GM19438 (cell line): ENCODE measurements around the gene CLCN2.
A peak's percentile ranks its signal among the peaks of the same experiment; 100 is the strongest.

Experiments used
- ATAC-seq: cut with Tn5 transposase; IDR thresholded peaks from one replicate; pipeline ENCODE4 v1.9.1; 2021; ENCODE audit warnings: low read depth; ENCODE audit not compliant: unreplicated experiment

The CLCN2 gene

GRCh38 chr3:184333190-184333589, 28.2 kb downstream of the CLCN2 start:
- ATAC-seq: no peak

GRCh38 chr3:184332370-184333090, 28.9 kb downstream of the CLCN2 start:
- ATAC-seq: no peak

- no peak for ATAC-seq
These were observed 32.9 kb downstream of the CLCN2 start for GRCh38 chr3:184328516-184328915.

- ATAC-seq: no peak
These were observed 34.2 kb downstream of the CLCN2 start for GRCh38 chr3:184327171-184327570.

GRCh38 chr3:184325715-184326369, 35.6 kb downstream of the CLCN2 start:
- ATAC-seq: no peak

- no peak for ATAC-seq
These were observed 36.1 kb downstream of the CLCN2 start for GRCh38 chr3:184325269-184325668.

DNA sequence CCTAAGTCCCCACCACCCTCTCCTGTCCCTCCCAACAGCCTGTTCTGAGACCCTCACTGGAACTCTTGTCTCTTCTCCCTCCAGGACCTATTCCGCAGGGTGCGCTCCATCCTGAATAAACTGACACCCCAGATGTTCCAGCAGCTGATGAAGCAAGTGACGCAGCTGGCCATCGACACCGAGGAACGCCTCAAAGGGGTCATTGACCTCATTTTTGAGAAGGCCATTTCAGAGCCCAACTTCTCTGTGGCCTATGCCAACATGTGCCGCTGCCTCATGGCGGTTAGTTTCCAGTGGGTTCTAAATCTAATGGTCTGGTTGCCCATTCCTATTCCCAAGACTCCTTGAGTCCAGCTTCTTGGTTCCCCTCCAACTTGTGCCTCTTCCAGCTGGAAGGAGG, 37.7 kb downstream of the CLCN2 start:
- ATAC-seq: no peak

DNA sequence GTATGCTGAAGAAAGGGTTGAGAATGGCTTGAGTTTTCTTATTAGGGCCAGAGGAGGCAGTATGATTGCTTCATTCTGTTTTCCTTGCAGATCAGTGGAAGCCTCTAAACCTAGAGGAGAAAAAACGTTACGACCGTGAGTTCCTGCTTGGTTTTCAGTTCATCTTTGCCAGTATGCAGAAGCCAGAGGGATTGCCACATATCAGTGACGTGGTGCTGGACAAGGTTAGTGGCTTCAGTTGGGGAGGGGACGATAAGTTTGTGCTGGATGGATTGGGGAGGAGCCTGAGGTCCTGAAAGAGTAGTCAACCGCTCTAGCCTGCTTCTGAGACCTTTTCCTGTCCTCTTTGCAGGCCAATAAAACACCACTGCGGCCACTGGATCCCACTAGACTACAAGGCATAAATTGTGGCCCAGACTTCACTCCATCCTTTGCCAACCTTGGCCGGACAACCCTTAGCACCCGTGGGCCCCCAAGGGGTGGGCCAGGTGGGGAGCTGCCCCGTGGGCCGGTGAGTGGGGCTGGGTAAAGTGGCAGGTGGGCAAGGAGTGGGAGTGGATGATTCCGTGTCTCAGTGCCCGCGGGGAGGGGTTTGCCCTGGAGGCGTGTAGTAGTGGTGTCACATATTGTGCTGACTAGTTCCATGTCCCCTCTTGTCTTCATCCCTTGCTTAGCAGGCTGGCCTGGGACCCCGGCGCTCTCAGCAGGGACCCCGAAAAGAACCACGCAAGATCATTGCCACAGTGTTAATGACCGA, 38.5 kb downstream of the CLCN2 start:
- ATAC-seq: no peak

DNA sequence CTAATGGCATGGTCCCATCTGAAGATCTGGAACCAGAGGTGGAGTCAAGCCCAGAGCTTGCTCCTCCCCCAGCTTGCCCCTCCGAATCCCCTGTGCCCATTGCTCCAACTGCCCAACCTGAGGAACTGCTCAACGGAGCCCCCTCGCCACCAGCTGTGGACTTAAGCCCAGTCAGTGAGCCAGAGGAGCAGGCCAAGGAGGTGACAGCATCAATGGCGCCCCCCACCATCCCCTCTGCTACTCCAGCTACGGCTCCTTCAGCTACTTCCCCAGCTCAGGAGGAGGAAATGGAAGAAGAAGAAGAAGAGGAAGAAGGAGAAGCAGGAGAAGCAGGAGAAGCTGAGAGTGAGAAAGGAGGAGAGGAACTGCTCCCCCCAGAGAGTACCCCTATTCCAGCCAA, 39.7 kb downstream of the CLCN2 start:
- ATAC-seq: no peak

- no peak for ATAC-seq
These were observed 41.3 kb downstream of the CLCN2 start for GRCh38 chr3:184320104-184320445.

DNA sequence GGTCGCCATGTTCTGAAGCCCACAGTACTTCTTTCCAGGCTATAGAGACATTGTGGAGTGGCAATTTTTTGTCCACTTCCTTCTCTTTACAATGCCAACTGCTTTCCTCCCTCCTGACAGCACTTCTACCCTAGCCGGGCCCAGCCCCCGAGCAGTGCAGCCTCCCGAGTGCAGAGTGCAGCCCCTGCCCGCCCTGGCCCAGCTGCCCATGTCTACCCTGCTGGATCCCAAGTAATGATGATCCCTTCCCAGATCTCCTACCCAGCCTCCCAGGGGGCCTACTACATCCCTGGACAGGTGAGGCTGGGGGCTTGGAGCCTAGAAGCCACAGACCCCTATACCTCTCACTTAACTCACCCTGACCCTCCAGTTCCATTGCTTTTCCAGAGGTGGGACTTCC, 44.2 kb downstream of the CLCN2 start:
- ATAC-seq: no peak

- no peak for ATAC-seq
These were observed 44.6 kb downstream of the CLCN2 start for GRCh38 chr3:184316792-184317191.

DNA sequence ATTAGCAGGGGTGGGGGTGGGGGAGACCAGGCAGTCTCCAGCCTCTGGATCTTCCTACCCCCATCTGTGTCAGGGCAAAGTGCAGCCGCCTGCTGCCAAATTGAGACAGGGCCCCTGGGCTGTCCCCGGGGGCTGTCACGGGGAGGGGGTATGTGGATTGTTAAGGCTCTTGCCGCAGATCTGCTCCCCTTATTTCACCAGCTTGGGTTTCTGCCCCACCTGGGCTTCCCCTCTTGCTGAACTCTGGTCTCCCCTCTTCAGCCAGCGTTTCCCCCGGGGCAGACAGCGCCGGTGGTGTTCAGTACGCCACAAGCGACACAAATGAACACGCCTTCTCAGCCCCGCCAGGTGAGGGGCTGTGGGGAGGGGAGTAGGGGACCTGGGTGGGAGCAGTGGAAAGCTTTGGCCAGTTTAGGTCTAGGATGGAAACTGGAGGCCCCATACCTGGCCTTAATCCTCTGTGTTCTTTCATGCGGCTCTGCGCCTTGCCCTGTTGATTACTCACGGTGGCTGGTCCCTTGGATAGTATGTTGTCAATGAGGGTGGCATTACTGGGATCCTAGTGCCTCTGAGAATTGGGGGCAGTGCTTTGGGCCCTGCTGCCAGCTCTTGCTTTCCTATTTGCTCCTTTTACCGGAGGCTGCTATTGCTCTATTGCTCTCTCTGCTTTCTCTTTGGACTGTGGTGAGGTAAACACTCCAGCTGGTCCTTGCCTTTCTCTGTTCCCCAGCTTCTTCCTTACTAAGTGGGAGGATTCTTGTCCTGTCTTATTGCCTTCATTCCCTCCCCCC, 45.3 kb downstream of the CLCN2 start:
- ATAC-seq: no peak

DNA sequence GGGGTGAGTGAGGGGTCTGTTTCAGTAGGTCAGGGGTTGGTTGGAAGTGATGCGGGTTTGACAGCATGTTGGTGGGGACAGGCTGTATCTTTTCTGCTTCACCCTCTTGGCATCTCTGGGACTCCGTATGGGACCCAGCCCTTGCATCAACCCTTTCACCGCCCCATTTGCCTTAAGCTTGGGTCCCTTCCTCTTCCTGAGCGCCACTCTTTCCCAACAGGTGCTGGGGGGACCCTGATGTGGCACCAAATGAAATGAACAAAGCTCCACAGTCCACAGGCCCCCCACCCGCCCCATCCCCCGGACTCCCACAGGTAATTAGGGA, 45.9 kb downstream of the CLCN2 start:
- peak; percentile 15 for ATAC-seq

- peak; percentile 49 for ATAC-seq
These were observed 46.5 kb downstream of the CLCN2 start for GRCh38 chr3:184314700-184315542.

- ATAC-seq: peak; percentile 76
These were observed 47.1 kb downstream of the CLCN2 start, which contains the start of gene EIF4G1 for GRCh38 chr3:184314363-184314699. Gene EIF4G1 (plus strand): TSS chr3:184314606. CDS start chr3:184315797, 1,191 bp downstream.

- ATAC-seq: no peak
These were observed 49.8 kb downstream of the CLCN2 start for GRCh38 chr3:184311633-184312032.

DNA sequence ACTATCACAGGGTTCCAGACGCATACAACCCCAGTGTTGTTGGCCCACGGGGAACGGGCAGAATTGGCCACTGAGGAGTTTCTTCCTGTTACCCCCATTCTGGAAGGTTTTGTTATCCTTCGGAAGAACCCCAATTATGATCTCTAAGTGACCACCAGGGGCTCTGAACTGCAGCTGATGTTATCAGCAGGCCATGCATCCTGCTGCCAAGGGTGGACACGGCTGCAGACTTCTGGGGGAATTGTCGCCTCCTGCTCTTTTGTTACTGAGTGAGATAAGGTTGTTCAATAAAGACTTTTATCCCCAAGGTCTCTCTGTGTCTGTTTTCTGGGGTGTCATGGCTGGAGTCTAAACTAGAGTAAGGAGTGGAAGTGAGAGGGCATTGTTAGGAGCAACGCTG, 52.7 kb downstream of the CLCN2 start:
- no peak for ATAC-seq

DNA sequence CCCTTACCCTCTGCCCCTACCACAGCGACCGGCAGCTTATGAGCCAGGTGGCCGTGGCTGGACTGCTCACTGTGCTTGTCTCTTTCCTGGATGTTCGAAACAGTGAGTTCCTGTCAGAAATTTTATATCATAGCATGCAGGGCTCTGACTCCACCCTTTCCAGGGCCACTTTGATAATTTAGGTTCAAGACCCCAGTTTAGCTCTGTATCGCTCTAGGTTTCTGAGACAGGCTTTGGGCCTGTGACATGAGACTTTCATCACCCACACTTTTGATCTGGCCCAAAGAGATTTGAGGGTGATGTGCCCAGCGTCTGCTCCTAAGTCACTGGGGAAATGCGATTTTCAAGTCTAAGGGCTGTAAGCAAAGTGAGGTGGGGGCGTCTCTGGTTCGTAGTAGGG, 53.5 kb downstream of the CLCN2 start:
- ATAC-seq: no peak

GRCh38 chr3:184306341-184306972, 54.9 kb downstream of the CLCN2 start:
- no peak for ATAC-seq
